Measurements from ENCODE around the gene SMKR1. TPM values are rescaled to one million over a fixed set of nuclear protein-coding genes. Genes with fewer than 3 reads are reported as not detected.
A peak's percentile ranks its signal among the peaks of the same experiment; 100 is the strongest.

Gene SMKR1
- total and polyA plus RNA-seq, 12 donors, result 0.72 to 4.6 (median 1.9) TPM; not detected in 2

GRCh38 chr7:129466796-129467195, 35.5 kb upstream of the SMKR1 start:
- intact Hi-C loops (cut with DNase I), result loop anchor here in 1 of 2 donors (10.0 kb wide), 1 partner anchor 252 kb away; no protein-coding TSS in a partner anchor

GRCh38 chr7:129468087-129468486, 34.2 kb upstream of the SMKR1 start:
- H3K27ac ChIP-seq, result no peak overlapping the region
- no peak for TF ChIP-seq CTCF (IDR thresholded peaks at IDR 0.05)
- TF ChIP-seq POLR2A (IDR thresholded peaks at IDR 0.05), result no peak
- no peak for DNase-seq
- intact Hi-C loops (cut with DNase I), result loop anchor here in 1 of 2 donors (10.0 kb wide), 1 partner anchor 253 kb away; no protein-coding TSS in a partner anchor
- 55 to 75% (median 59%) methylated on average over 1 of the region's 1 CpG for WGBS, 4 donors
- H3K4me1 ChIP-seq (replicated peaks in 1 of 2), result no peaks in the 10 kb centered on the region
- no peak overlapping the region for H3K4me3 ChIP-seq
- no peaks in the 10 kb centered on the region for H3K9me3 ChIP-seq (replicated peaks in 1 of 3)
- no peaks in the 10 kb centered on the region for H3K27me3 ChIP-seq
- no peaks in the 10 kb centered on the region for H3K36me3 ChIP-seq (replicated peaks in 1 of 2)

More at GRCh38 chr7:129466796-129467195, 35.5 kb upstream of the SMKR1 start:
- 84 to 92% (median 89%) methylated on average over 3 of the region's 3 CpGs for WGBS, 4 donors
- H3K4me3 ChIP-seq, result no peak overlapping the region
- H3K27ac ChIP-seq, result no peak overlapping the region
- no peak for DNase-seq
- H3K36me3 ChIP-seq (replicated peaks in 1 of 2), result no peaks in the 10 kb centered on the region
- H3K27me3 ChIP-seq, result no peaks in the 10 kb centered on the region
- no peaks in the 10 kb centered on the region for H3K4me1 ChIP-seq (replicated peaks in 1 of 2)
- no peaks in the 10 kb centered on the region for H3K9me3 ChIP-seq (replicated peaks in 1 of 3)
- TF ChIP-seq CTCF (IDR thresholded peaks at IDR 0.05) (no peak), POLR2A (IDR thresholded peaks at IDR 0.05) (no peak)

GRCh38 chr7:129468547-129468946, 33.8 kb upstream of the SMKR1 start:
- Histone ChIP-seq H3K4me1 (replicated peaks in 1 of 2) (no peaks in the 10 kb centered on the region), H3K27ac (no peak overlapping the region), H3K9me3 (replicated peaks in 1 of 3) (no peaks in the 10 kb centered on the region), H3K4me3 (no peak overlapping the region), H3K36me3 (replicated peaks in 1 of 2) (no peaks in the 10 kb centered on the region), H3K27me3 (no peaks in the 10 kb centered on the region)
- WGBS, 4 donors, result 66 to 81% (median 72%) methylated on average over 4 of the region's 4 CpGs
- TF ChIP-seq CTCF (IDR thresholded peaks at IDR 0.05) (no peak), POLR2A (IDR thresholded peaks at IDR 0.05) (no peak)
- intact Hi-C loops (cut with DNase I), result loop anchor here in 1 of 2 donors (10.0 kb wide), 1 partner anchor 254 kb away; no protein-coding TSS in a partner anchor
- DNase-seq, result peak in 2 of 7 donors; percentile 5 to 12

GRCh38 chr7:129469930-129470329, 32.4 kb upstream of the SMKR1 start:
- TF ChIP-seq CTCF (IDR thresholded peaks at IDR 0.05) (no peak), POLR2A (IDR thresholded peaks at IDR 0.05) (no peak)
- H3K27me3 ChIP-seq, result no peaks in the 10 kb centered on the region
- DNase-seq, result no peak
- H3K4me1 ChIP-seq (replicated peaks in 1 of 2), result no peaks in the 10 kb centered on the region
- no peak overlapping the region for H3K27ac ChIP-seq
- intact Hi-C loops (cut with DNase I), result loop anchor here (5.0 to 10.0 kb wide), 3 partner anchors 103 to 255 kb away; no protein-coding TSS in a partner anchor
- H3K4me3 ChIP-seq, result no peak overlapping the region
- H3K36me3 ChIP-seq (replicated peaks in 1 of 2), result no peaks in the 10 kb centered on the region
- no peaks in the 10 kb centered on the region for H3K9me3 ChIP-seq (replicated peaks in 1 of 3)

Measured in adrenal gland (tissue), 12 donors.